ENCODE measurements around the gene EXOSC7.
A peak's percentile ranks its signal among the peaks of the same experiment; 100 is the strongest.

EXOSC7 gene

GRCh38 chr3:45021524-45022297 is 45.7 kb downstream of the EXOSC7 start:
- Histone ChIP-seq H3K27me3 (ENCODE audit: insufficient read depth, low read length) (no peaks in the 10 kb centered on the region), H3K4me3 (ENCODE audit: low read depth, low read length) (no peak overlapping the region), H3K27ac (ENCODE audit: low read depth, low read length) (no peak overlapping the region), H3K79me2 (ENCODE audit: control insufficient read depth, insufficient read depth, low read length, unreplicated experiment) (no peaks in the 10 kb centered on the region), H2AFZ (ENCODE audit: low read length, unreplicated experiment) (no peak overlapping the region), H3K36me3 (ENCODE audit: insufficient read depth, low read length) (no peaks in the 10 kb centered on the region), H3K4me1 (ENCODE audit: control insufficient read depth, insufficient read depth, low read length, unreplicated experiment) (peaks cover 20% of the 10 kb centered on the region)

DNA sequence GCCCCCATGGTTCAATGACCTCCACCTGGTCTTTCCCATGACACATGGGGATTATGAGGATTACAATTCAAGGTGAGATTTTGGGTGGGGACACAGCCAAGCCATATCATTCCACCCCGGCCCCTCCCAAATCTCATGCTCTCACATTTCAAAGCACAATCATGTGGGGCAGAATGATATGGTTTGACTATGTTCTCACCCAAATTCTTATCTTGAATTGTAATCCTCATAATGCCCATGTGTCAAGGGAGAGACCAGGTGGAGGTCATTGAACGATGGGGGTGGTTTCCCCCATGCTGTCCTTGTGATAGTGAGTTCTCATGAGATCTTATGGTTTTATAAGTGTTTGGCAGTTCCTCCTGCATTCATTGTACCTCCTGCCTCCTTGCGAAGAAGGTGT is 47.6 kb downstream of the EXOSC7 start:
- no peak overlapping the region for H3K27ac ChIP-seq (ENCODE audit: low read depth, low read length)
- peaks cover 26% of the 10 kb centered on the region for H3K4me1 ChIP-seq (ENCODE audit: control insufficient read depth, insufficient read depth, low read length, unreplicated experiment)
- no peaks in the 10 kb centered on the region for H3K79me2 ChIP-seq (ENCODE audit: control insufficient read depth, insufficient read depth, low read length, unreplicated experiment)
- H2AFZ ChIP-seq (ENCODE audit: low read length, unreplicated experiment): no peak overlapping the region
- H3K4me3 ChIP-seq (ENCODE audit: low read depth, low read length): no peak overlapping the region
- H3K27me3 ChIP-seq (ENCODE audit: insufficient read depth, low read length): no peaks in the 10 kb centered on the region
- no peaks in the 10 kb centered on the region for H3K36me3 ChIP-seq (ENCODE audit: insufficient read depth, low read length)

GRCh38 chr3:45024542-45025255 is 48.7 kb downstream of the EXOSC7 start:
- Histone ChIP-seq H3K36me3 (ENCODE audit: insufficient read depth, low read length) (no peaks in the 10 kb centered on the region), H3K4me1 (ENCODE audit: control insufficient read depth, insufficient read depth, low read length, unreplicated experiment) (peaks cover 26% of the 10 kb centered on the region), H3K27ac (ENCODE audit: low read depth, low read length) (no peak overlapping the region), H3K27me3 (ENCODE audit: insufficient read depth, low read length) (no peaks in the 10 kb centered on the region), H2AFZ (ENCODE audit: low read length, unreplicated experiment) (no peak overlapping the region), H3K79me2 (ENCODE audit: control insufficient read depth, insufficient read depth, low read length, unreplicated experiment) (no peaks in the 10 kb centered on the region), H3K4me3 (ENCODE audit: low read depth, low read length) (no peak overlapping the region)

DNA sequence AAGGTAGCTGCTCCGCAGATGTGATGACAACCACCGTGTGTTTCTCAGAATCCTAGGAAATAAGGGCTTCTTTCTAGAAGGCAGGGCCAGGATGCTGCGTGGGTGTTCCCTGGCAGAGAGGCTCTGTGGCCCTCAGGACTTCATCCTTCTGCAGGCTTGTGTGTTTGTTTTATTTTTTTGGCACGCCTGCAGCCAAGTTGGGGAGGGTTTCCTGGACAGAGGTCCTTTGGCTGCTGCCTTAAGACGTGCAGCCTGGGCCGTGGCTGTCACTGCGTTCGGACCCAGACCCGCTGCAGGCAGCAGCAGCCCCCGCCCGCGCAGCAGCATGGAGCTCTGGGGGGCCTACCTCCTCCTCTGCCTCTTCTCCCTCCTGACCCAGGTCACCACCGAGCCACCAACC is 50.0 kb downstream of the EXOSC7 start, which contains the start of gene CLEC3B:
Gene CLEC3B, plus strand, starts transcription at position 266 of the 400 bp plus-strand sequence. Its CDS starts 60 bp downstream, at position 326.
- Histone ChIP-seq H3K79me2 (ENCODE audit: control insufficient read depth, insufficient read depth, low read length, unreplicated experiment) (no peaks in the 10 kb centered on the region), H3K27ac (ENCODE audit: low read depth, low read length) (peak within 1 kb of the TSS; percentile 62), H3K4me3 (ENCODE audit: low read depth, low read length) (peak within 1 kb of the TSS; percentile 71), H3K27me3 (ENCODE audit: insufficient read depth, low read length) (no peaks in the 10 kb centered on the region), H3K36me3 (ENCODE audit: insufficient read depth, low read length) (no peaks in the 10 kb centered on the region), H3K4me1 (ENCODE audit: control insufficient read depth, insufficient read depth, low read length, unreplicated experiment) (peaks cover 26% of the 10 kb centered on the region), H2AFZ (ENCODE audit: low read length, unreplicated experiment) (peak within 1 kb of the TSS; percentile 29)

- Histone ChIP-seq H2AFZ (ENCODE audit: low read length, unreplicated experiment) (no peak overlapping the region), H3K27me3 (ENCODE audit: insufficient read depth, low read length) (no peaks in the 10 kb centered on the region), H3K4me3 (ENCODE audit: low read depth, low read length) (peak overlapping the region; percentile 71), H3K27ac (ENCODE audit: low read depth, low read length) (peak overlapping the region; percentile 62), H3K79me2 (ENCODE audit: control insufficient read depth, insufficient read depth, low read length, unreplicated experiment) (no peaks in the 10 kb centered on the region), H3K36me3 (ENCODE audit: insufficient read depth, low read length) (no peaks in the 10 kb centered on the region), H3K4me1 (ENCODE audit: control insufficient read depth, insufficient read depth, low read length, unreplicated experiment) (peaks cover 26% of the 10 kb centered on the region)
Measured at GRCh38 chr3:45026957-45027356, 50.9 kb downstream of the EXOSC7 start.

DNA sequence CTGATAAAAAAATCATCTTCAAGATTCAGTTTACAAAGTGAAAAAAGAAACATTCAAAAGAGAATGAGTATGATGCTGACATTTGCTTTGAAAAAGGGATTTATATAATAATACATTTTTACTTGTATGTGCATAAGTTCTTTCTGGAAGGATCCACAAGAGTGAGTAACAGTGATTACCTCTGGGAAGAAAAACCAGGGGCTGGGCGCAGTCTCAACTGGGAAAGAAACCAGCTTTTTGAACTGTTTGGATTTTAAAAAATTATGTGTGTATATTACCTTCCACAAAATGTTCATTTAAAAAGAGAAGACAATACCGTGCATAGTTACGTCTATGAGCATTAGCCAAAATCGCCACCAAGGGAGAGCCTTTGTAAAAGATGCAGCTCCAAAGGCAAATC is 51.4 kb downstream of the EXOSC7 start:
- no peaks in the 10 kb centered on the region for H3K27me3 ChIP-seq (ENCODE audit: insufficient read depth, low read length)
- H3K36me3 ChIP-seq (ENCODE audit: insufficient read depth, low read length): no peaks in the 10 kb centered on the region
- H3K27ac ChIP-seq (ENCODE audit: low read depth, low read length): peak overlapping the region; percentile 40
- H3K4me1 ChIP-seq (ENCODE audit: control insufficient read depth, insufficient read depth, low read length, unreplicated experiment): peaks cover 26% of the 10 kb centered on the region
- H3K4me3 ChIP-seq (ENCODE audit: low read depth, low read length): peak overlapping the region; percentile 71
- H3K79me2 ChIP-seq (ENCODE audit: control insufficient read depth, insufficient read depth, low read length, unreplicated experiment): no peaks in the 10 kb centered on the region
- H2AFZ ChIP-seq (ENCODE audit: low read length, unreplicated experiment): no peak overlapping the region

GRCh38 chr3:45029216-45029615 is 53.2 kb downstream of the EXOSC7 start:
- Histone ChIP-seq H3K36me3 (ENCODE audit: insufficient read depth, low read length) (no peaks in the 10 kb centered on the region), H3K27me3 (ENCODE audit: insufficient read depth, low read length) (no peaks in the 10 kb centered on the region), H2AFZ (ENCODE audit: low read length, unreplicated experiment) (no peak overlapping the region), H3K79me2 (ENCODE audit: control insufficient read depth, insufficient read depth, low read length, unreplicated experiment) (no peaks in the 10 kb centered on the region), H3K4me1 (ENCODE audit: control insufficient read depth, insufficient read depth, low read length, unreplicated experiment) (peaks cover 28% of the 10 kb centered on the region), H3K27ac (ENCODE audit: low read depth, low read length) (no peak overlapping the region), H3K4me3 (ENCODE audit: low read depth, low read length) (no peak overlapping the region)

GRCh38 chr3:45029661-45030060 is 53.6 kb downstream of the EXOSC7 start:
- no peak overlapping the region for H2AFZ ChIP-seq (ENCODE audit: low read length, unreplicated experiment)

DNA sequence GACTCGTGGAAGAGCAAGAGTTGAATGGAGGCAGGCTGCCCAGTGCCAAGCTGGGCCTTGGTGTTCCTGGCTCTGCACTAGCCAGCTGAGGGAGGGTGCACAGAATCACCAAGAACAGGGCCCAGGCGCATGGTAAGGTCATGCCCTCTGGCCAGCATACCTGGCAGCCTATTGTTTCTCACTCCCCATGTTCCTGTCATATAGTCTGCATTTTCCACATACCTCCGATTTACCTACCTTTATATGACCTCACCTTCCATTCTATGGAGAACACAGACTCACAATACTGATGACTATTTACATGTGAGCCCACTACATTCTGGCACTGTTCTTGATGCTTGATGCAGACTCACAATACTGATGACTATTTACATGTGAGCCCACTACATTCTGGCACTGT is 55.5 kb downstream of the EXOSC7 start:
- no peaks in the 10 kb centered on the region for H3K79me2 ChIP-seq (ENCODE audit: control insufficient read depth, insufficient read depth, low read length, unreplicated experiment)
- no peaks in the 10 kb centered on the region for H3K36me3 ChIP-seq (ENCODE audit: insufficient read depth, low read length)
- no peak overlapping the region for H3K27ac ChIP-seq (ENCODE audit: low read depth, low read length)
- H2AFZ ChIP-seq (ENCODE audit: low read length, unreplicated experiment): no peak overlapping the region
- H3K4me3 ChIP-seq (ENCODE audit: low read depth, low read length): no peak overlapping the region
- H3K4me1 ChIP-seq (ENCODE audit: control insufficient read depth, insufficient read depth, low read length, unreplicated experiment): peaks cover 19% of the 10 kb centered on the region
- no peaks in the 10 kb centered on the region for H3K27me3 ChIP-seq (ENCODE audit: insufficient read depth, low read length)

More at GRCh38 chr3:45029661-45030060, 53.6 kb downstream of the EXOSC7 start:
- Histone ChIP-seq H3K79me2 (ENCODE audit: control insufficient read depth, insufficient read depth, low read length, unreplicated experiment) (no peaks in the 10 kb centered on the region), H3K4me3 (ENCODE audit: low read depth, low read length) (no peak overlapping the region), H3K27me3 (ENCODE audit: insufficient read depth, low read length) (no peaks in the 10 kb centered on the region), H3K27ac (ENCODE audit: low read depth, low read length) (no peak overlapping the region), H3K36me3 (ENCODE audit: insufficient read depth, low read length) (no peaks in the 10 kb centered on the region), H3K4me1 (ENCODE audit: control insufficient read depth, insufficient read depth, low read length, unreplicated experiment) (peaks cover 32% of the 10 kb centered on the region)

- Histone ChIP-seq H3K4me1 (ENCODE audit: control insufficient read depth, insufficient read depth, low read length, unreplicated experiment) (peaks cover 14% of the 10 kb centered on the region), H3K79me2 (ENCODE audit: control insufficient read depth, insufficient read depth, low read length, unreplicated experiment) (no peaks in the 10 kb centered on the region), H2AFZ (ENCODE audit: low read length, unreplicated experiment) (no peak overlapping the region), H3K36me3 (ENCODE audit: insufficient read depth, low read length) (no peaks in the 10 kb centered on the region), H3K4me3 (ENCODE audit: low read depth, low read length) (no peak overlapping the region), H3K27me3 (ENCODE audit: insufficient read depth, low read length) (no peaks in the 10 kb centered on the region), H3K27ac (ENCODE audit: low read depth, low read length) (no peak overlapping the region)
Measured at GRCh38 chr3:45032113-45032512, 56.1 kb downstream of the EXOSC7 start.

DNA sequence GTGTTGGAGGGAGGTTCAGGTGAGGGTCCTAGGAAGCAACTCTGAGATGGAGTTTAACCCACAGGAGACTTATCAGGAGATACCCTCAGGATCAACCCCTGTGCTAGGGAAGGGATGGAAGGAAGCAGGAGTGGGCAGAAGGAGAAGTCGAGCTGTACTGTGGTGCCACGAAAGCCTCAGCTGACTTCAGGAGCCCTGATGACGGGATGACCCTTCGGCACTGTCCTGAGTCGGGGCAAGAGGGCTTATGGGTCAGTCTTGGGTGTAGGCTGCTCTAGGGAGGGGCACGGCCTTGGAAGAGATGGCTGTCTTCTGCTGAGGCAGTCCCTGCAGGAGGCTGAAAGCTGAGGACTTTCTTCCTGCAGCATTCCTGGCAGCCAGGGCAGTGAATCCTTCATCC is 57.7 kb downstream of the EXOSC7 start:
- peaks cover 12% of the 10 kb centered on the region for H3K4me1 ChIP-seq (ENCODE audit: control insufficient read depth, insufficient read depth, low read length, unreplicated experiment)

More for the DNA sequence above, 57.7 kb downstream of the EXOSC7 start:
- H3K27ac ChIP-seq (ENCODE audit: low read depth, low read length): no peak overlapping the region
- H3K36me3 ChIP-seq (ENCODE audit: insufficient read depth, low read length): no peaks in the 10 kb centered on the region
- H3K79me2 ChIP-seq (ENCODE audit: control insufficient read depth, insufficient read depth, low read length, unreplicated experiment): no peaks in the 10 kb centered on the region
- H3K27me3 ChIP-seq (ENCODE audit: insufficient read depth, low read length): no peaks in the 10 kb centered on the region
- no peak overlapping the region for H2AFZ ChIP-seq (ENCODE audit: low read length, unreplicated experiment)
- no peak overlapping the region for H3K4me3 ChIP-seq (ENCODE audit: low read depth, low read length)

Measured in ACC112 (cell line).